ENCODE data around the gene SLC35F6. TPM values are rescaled to one million over a fixed set of nuclear protein-coding genes. Genes with fewer than 3 reads are reported as not detected.
A peak's percentile ranks its signal among the peaks of the same experiment; 100 is the strongest.
"Not testable (repeated sequence)": the region's sequence is repeated elsewhere in the genome, so short reads cannot be mapped to it uniquely, and the experiment has no call there.

The SLC35F6 gene
- total RNA-seq, 1 donor from 2014 or later: 12.4 TPM

DNA sequence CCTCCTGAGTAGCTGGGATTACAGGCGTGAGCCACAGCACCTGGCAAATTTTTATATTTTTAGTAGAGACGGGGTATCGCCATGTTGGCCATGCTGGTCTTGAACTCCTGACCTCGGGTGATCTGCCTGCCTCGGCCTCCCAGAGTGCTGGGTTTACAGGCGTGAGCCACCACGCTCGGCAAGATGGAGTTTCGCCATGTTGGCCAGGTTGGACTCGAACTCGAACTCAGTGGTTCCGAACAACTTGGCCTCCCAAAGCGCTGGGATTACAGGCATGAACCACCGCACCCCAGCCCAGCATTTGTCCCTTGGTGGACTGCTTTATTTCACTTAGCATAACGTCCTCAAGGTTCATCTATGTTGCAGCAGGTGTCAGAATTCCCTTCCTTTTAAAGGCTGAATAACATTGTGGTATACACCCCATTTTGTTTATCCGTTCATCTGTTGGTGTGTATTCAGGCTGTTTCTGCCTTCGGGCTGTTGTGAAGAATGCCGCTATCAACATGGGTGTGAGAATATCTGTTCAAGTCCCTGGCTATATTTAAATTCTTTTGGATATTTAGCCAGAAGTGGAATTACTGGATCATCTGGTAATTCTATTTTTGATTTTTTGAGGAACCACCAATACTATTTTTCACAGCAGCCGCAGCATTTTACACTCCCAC, 20.6 kb downstream of the SLC35F6 start:
- DNase-seq: peak; percentile 10

DNA sequence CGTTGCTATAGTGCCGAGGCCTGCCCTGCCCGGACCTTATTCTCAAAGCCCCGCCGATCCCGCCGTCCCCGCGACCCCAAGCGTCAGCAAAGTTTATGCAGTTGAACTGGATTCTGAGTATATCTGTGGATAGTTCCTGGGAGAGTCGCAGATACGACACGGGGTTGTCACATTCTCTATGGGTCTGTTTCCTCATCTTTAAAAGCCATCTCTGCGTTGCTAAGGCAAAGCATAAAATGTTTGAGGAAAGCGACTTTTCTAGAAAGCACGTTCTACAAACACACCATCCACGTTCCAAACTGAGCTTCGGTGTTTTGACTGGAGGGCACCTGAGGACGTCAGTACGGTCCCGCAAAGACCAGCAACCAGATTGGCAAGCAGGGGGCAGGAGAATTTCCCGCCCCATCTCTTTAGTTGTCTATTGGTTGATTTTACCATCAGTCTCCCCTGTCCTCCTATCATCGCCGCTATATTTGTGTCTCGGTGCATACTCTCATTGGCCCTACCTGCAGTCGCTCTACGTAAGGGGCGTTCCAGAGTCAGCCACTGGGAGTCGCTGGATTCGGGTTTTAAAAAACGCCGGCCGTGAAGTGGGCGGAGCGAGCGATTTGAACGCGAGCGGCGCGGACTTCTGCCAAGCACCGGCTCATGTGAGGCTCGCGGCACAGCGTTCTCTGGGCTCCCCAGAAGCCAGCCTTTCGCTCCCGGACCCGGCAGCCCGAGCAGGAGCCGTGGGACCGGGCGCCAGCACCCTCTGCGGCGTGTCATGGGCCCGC, 21.5 kb downstream of the SLC35F6 start, which contains the start of gene CENPA:
Gene CENPA, plus strand, starts transcription at position 626 of the 776 bp plus-strand sequence. Its CDS starts 141 bp downstream, at position 767.
- DNase-seq: peak; percentile 99

DNA sequence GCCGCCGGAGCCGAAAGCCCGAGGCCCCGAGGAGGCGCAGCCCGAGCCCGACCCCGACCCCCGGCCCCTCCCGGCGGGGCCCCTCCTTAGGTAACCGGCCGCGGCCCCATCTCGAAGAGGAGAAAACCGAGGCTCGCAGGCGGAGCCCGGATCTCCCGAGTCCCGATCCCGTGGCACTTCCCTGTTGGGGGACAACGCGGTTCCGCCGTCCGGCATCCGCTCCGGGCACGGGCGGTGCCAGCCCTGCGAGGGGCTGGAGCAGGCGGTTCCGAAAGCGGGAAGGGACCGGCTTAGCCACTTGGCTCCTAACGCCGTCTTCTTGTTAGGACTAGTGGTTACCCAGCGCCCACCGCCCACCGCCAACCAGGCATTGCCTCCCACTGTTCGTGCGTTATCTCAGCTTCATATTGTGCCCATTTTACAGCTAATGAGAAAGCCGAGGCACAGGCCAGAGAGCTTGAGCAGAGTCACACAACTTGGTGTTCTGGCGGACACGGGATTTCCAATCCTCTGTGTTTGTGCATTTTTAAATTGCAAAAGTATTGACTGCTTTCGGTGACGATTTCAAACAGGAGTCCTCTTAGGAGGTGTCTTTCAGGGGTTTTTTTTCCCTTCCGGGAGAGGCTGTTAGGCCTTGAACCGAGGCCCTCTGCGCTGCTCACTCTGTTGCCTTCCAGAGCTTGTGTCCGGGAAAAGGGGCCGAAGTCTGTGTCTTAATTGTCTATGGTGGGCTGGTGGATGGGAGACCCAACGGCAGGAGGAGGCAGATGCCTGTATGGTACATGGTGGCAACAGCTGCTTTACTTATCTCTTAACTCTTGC, 22.3 kb downstream of the SLC35F6 start:
- no peak for DNase-seq

DNA sequence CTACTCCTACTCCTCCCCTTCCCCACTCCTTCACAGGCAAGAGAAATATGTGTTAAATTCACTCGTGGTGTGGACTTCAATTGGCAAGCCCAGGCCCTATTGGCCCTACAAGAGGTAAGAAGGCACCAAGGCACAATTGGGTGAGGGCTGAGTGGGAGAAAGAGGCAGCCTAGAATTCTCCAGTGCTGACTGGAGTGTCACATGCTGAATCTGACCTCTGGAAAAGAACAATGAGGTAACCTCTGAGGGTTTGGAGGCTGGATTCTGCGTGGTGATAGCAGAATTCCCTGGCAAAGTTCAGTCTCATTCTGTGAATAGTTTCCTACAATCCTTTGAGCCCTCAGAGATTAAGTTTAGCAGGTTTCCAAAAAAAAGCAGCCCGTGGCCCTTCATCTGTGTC, 28.6 kb downstream of the SLC35F6 start:
- DNase-seq: no peak

DNA sequence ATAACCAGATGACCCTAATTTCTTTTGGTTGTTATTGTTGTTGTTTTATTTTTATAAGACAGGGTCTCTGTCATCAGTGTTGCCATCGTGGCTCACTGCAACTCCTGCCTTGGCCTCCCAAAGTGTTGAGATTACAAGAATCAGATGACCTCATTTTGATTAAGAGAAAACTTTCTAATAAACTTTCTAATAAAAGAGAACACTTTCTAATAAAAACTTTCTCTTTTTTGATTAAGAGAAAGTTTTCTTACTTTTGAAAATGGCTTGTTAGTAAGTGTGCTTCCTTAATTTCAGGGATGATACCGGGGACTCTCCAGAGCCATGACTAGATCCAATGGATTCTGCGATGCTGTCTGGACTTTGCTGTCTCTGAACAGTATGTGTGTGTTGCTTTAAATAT, 29.4 kb downstream of the SLC35F6 start:
- no peak for DNase-seq

DNA sequence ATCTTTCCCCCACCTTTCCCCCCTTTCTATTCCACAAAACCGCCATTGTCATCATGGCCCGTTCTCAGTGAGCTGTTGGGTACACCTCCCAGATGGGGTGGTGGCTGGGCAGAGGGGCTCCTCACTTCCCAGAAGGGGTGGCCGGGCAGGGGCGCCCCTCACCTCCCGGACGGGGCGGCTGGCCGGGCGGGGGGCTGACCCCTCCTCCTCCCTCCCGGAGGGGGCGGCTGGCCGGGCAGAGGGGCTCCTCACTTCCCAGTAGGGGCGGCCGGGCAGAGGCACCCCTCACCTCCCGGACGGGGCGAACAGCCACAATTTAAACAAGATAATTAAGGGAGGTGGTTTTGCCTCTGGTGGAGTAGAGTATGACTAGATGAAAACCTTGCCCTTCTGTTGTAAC, 31.1 kb downstream of the SLC35F6 start:
- DNase-seq: not testable (repeated sequence)

DNA sequence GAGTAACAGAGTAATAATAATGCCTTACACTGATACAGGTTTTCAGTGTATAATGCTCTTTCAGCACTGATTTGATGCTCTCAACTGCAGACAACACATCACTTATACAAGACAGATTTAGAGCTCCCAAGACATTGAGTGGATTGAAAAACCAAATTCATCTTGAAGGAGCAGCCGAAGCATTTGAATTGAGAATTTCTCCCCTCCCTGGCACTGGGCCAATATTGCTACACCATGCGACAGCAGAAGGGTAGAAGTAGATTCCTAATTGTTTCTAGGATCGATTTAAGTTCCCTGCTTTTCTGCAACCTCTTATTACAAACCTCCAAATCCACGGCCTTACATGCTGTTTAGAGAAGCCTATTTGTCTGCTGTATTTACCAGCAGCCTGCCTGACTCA, 37.2 kb downstream of the SLC35F6 start:
- no peak for DNase-seq

DNA sequence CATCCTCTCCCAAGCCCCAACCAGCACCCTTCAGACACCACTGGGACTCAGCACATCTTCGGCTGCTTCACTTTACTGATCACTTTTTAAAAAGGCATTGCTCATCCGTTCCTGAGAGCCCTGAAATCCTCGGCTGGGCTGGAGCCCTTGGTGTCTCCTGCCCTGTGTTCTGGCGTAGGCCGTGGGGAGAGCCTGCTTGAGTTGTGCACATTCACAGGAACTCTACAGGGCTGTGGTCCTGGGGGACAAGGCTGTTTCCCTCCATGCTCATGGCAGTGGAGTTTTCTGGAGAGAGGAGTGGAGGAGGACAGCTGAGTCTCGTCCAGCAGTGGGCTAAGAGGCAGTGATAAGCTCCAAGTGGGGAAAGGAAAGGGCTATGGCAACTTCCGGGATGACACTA, 37.7 kb downstream of the SLC35F6 start:
- DNase-seq: no peak

DNA sequence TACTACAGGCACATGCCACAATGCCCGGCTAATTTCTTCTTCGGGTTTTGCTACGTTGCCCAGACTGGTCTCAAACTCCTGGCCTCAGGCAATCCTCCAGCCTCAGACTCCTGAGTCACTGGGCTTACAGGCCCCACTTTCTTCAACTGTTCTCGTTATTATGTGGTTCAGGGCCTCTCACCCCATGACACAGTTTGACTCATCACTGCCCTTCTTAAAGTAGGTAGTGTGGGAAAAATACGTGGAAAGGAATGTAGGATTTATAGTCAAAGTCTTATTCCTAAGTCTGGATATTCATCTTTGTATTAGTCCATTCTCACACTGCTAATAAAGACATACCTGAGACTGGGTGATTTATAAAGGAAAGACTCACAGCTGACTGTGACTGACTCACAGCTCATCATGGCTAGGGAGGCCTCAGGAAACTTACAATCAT, 41.2 kb downstream of the SLC35F6 start:
- no peak for DNase-seq

DNA sequence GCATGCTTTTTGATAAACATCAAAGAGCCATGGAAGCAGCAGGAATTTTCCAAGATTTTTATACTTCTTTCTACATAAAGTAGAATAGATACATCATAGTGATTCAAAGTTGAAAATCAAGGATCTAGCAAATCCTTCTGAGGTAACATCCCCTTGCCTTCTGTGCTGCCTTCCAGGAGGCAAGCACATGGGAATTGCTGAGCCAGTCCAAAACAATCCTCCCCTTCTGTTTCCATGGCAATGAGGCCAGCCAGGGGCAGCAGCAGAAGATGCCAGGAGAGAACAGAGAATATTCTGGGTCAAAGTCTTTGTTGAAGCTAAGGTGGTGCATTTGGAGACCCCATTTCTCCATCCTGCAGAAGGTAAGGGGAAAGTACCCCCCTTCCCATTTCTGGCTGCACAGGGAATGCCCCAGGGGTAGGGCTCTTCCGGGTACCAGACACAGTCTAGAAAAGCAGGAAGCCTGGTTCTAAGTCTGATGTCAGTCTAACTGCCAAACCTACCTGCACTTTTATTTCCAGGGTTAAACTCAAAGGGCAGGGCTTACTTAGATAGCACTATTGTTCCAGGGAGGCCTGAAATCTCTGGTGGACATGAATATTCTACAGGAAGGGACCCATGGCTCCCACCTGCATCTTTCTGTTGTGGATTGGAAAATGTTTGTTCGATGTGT, 43.8 kb downstream of the SLC35F6 start:
- no peak for DNase-seq

DNA sequence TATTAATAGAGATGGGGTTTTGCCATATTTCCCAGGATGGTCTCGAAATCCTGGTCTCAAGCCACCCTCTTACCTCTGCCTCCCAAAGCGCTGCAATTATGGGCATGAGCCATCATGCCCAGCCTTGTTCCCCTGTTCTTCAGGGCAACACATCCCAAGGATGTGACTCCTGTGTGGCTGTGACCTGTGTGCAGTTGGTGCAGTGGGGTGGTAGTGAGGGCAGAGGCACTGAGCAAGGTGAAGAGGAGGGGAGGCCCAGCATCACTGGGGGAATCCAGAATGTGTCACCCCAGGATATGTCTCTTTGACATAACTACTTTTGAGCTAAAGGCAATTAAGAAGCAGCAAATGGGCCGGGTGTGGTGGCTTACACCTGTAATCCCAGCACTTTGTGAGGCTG, 45.1 kb downstream of the SLC35F6 start:
- DNase-seq: no peak

DNA sequence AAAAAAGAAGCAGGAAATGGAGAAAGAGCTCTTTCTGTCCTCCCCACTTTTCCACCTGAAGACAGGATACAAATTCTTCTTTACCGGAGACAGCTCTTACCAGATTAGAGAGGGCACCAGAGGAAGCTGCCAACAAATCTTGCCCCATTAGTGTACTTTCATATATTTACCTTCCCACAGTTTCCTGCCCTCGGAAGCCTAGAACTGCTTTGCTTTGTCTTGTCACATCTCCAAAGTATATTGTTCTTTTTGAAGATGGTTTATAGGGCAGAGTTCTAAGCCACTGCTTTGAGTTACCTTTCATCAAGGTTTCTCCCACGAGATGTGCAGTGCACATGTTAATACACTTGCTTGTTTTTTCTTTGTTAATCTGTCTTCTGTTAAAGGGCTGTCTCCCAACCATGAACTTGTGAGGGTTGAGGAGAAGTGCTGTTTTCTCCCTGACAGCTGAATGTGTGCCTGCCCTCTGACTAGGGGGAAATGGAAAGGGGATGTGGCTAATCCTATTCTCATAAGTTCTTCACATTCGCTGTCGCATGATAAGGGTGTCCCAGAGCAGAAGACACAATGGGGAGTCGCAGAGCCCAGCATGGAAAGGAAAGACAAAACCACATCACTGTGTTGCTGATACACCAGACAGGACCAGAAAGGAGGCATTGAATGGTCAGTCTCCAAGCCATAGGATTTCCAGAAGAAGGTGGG, 45.9 kb downstream of the SLC35F6 start:
- DNase-seq: no peak

DNA sequence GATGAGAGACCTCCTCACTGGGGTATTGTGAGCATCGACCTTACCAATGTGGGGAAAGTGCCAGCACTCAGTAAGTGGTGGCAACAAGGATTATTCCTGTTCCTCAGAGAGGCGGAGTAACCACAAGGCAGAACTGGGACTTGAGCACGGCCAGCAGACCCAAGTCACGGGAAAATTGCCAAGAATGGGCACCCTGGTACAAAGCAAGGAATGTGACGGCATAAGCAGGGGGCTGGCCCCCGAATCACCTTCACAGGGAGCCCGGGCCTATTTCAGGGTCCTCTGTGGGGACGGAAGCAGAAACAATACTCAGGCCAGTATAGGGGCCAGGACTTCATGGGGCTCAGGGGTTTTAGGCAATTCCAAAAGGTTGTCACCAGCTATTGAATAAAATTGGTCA, 47.2 kb downstream of the SLC35F6 start:
- DNase-seq: no peak

DNA sequence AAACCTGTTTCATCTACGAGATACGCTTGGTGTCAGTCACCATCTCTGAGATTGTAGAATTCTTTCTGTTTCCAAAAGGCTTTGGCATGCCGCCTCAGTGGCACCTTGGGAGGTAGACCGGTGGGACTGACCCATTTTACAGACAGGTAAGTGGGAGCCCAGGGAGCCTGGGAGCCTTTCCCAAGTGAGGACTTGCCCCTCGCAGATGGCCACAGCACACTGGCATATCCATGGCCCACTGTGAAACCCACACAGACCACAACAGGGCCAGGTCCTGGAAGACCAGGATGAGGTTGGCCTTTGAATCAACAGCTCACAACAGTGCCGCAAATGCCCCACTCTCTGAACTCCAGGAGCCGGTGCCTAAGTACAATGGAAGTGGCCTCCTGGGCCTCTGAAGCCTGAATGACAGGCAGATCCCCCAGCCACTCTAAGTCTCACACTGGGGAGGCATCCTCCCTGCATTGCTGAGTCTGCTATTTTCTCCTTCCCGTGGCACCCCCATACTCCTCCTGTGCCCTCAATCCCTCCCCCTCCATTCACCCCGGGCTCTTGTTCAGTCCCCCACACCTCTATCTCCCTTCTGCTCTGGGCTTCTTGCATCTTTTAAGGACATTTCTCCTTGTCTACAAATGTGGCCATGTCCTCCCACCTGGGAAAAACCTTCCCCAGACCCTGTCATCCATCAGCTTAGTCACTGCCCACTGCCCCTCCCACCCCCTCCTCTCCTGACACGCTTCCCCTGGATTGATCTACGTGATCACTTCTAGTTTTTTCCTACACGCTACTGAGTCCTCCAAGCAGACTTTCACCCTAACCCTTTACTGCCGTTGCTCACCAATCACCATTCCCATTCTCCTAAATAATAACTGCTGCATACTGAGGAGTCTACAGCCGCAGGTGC, 48.0 kb downstream of the SLC35F6 start:
- DNase-seq: no peak

DNA sequence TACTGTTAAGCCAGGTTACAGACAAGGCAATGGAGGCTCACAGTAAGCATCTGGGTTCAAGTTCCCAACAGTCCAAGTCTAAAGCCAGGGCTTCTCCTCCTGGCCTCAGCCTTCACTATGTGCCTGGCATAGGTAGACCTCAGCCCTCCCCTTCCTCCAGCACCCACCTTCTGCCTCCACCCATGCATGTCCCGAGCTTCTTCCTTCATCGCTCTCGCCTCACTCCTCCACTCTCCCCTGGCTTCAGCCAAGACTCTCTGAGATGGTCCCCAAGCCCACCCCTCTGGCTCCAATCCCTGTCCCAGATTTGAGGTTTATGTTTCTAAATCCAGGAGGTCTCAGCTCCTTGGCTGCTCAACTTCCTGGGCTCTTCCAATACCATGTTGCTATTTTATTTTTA, 48.6 kb downstream of the SLC35F6 start:
- no peak for DNase-seq

DNA sequence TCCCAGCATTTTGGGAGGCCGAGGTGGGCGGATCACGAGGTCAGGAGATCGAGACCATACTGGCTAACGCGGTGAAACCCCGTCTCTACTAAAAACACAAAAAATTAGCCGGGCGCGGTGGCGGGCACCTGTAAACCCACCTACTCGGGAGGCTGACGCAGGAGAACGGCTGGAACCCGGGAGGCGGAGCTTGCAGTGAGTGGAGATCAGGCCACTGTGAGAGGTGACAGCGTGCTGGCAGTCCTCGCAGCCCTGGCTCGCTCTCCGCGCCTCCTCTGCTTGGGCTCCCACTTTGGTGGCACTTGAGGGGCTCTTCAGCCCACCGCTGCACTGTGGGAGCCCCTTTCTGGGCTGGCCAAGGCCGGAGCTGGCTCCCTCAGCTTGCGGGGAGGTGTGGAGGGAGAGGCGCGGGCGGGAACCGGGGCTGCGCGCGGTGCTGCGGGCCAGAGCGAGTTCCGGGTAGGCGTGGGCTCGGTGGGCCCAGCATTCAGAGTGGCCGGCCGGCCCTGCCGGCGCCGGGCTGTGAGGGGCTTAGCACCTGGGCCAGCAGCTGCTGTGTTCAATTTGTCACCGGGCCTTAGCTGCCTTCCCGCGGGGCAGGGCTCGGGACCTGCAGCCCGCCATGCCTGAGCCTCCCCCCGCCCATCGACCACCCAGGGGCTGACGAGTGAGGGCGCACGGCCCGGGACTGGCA, 50.1 kb downstream of the SLC35F6 start:
- DNase-seq: not testable (repeated sequence)

DNA sequence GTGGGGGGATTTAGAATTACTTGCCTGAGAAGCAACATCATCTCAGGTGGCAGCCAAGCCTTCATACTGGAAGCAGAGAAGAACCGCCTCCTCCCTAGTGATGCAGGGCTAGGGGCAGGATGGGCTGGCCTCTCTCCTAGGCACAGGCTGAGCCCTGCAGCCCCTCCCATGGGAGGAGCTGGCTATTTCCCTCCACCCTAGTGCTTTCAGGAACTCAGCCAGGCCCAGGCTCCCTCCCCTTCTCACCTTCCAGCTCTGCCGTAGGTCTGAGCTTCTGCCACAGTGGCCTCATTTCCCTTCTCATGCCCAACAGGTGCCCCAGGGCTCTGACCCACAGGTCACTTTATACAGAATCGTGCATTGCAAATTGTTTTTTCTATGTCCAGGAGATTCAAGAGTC, 52.8 kb downstream of the SLC35F6 start:
- no peak for DNase-seq

DNA sequence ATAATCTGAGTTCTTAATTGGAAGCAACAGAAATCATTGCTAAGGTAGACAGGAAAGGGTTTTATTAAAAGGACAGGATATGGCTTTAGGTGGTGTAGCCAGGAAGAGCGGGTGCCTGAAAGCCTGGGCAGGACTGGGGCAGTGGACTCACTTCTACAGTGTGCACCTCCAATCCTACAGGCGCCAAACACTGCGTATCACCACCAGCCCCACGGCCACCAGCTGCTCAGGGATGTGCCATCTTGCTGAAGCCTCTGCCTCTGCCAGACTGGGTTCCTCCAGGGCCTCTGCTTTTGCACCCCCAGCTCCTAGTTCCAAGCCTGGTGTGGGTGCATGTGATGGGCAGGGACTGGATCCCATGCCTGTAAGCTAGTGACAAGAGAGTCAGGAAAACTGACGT, 54.2 kb downstream of the SLC35F6 start:
- DNase-seq: no peak

DNA sequence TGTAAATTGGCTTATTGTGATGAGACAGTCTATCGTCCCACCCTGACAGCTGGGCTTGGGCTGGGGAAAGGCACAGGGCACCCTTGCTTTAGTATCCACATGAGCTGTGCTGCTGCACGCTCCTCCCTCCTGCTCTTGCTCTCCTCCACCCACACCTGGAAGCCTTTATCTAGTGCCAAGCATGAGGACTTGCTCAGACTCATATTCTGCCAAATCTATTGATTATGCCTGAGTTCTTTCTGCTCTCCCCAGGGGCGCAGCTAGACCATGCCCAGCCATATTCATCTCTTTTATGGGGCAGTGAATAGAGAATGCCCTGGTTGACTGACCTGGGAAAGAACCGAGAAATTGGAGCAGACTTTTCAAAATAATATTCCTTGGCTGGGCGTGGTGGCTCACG, 54.9 kb downstream of the SLC35F6 start:
- DNase-seq: no peak

DNA sequence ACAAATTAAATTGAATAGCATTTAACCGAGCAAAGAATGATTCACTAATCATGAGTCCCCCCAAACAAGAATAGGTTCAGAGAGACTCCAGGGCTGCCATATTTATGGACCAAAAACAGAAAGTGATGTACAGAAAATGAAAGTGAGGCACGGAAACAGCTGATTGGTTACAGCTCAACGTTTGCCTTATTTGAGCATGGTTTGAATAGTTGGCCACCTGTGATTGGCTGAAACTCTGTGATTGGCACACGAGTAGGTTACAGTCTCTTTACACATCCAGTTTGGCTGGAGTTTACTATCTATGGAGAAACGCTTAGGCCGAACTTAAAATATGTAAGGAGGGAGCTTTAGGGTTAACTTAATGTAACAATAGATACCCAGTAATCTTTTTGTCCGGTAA, 56.8 kb downstream of the SLC35F6 start:
- no peak for DNase-seq
